GM12865 (cell line): ENCODE data around the gene CDC42EP5.
"Not testable (repeated sequence)": the region's sequence is repeated elsewhere in the genome, so short reads cannot be mapped to it uniquely, and the experiment has no call there.

Source experiments
- DNase-seq: peaks from one replicate; pipeline ENCODE4 v3.0.0; 2010; ENCODE audit warnings: low read depth
- H3K4me3 ChIP-seq: 2 replicates; pipeline ENCODE4 v1.5.1; 2011; ENCODE audit warnings: mild to moderate bottlenecking, low read depth, low read length, control low read depth
- CTCF ChIP-seq: IDR thresholded peaks from 2 replicates; pipeline ENCODE4 v1.5.1; 2011; ENCODE audit warnings: low read length, control low read depth, low read depth, inconsistent platforms; ENCODE audit not compliant: insufficient read depth; ENCODE audit errors: missing control alignments

Gene CDC42EP5

GRCh38 chr19:54448040-54448773 lies 24.9 kb downstream of the CDC42EP5 start:
- TF ChIP-seq CTCF, result no peak
- peak overlapping the region; percentile 83 for H3K4me3 ChIP-seq
- DNase-seq, result no peak

- not testable (repeated sequence) for H3K4me3 ChIP-seq, DNase-seq
Observed at GRCh38 chr19:54446349-54446748, 26.7 kb downstream of the CDC42EP5 start.

- TF ChIP-seq CTCF, result no peak
- no peak for DNase-seq
- H3K4me3 ChIP-seq, result no peak overlapping the region
Observed at GRCh38 chr19:54444737-54445136, 28.4 kb downstream of the CDC42EP5 start.

- TF ChIP-seq CTCF, result no peak
- DNase-seq, result no peak
- no peak overlapping the region for H3K4me3 ChIP-seq
Observed at GRCh38 chr19:54440641-54441040, 32.5 kb downstream of the CDC42EP5 start.

GRCh38 chr19:54439174-54439851 lies 33.8 kb downstream of the CDC42EP5 start:
- no peak for DNase-seq
- H3K4me3 ChIP-seq, result no peak overlapping the region
- peak; percentile 21 for TF ChIP-seq CTCF

GRCh38 chr19:54436628-54437252 lies 36.4 kb downstream of the CDC42EP5 start:
- DNase-seq, result no peak
- TF ChIP-seq CTCF, result no peak
- H3K4me3 ChIP-seq, result no peak overlapping the region

GRCh38 chr19:54436031-54436523 lies 37.0 kb downstream of the CDC42EP5 start:
- no peak overlapping the region for H3K4me3 ChIP-seq
- no peak for TF ChIP-seq CTCF

More at GRCh38 chr19:54436031-54436523, 37.0 kb downstream of the CDC42EP5 start:
- DNase-seq, result no peak
